GM18507 (cell line): ENCODE measurements around the gene AP5B1.

Experiments
- DNase-seq: peaks from one replicate; pipeline ENCODE4 v3.0.0; 2011; ENCODE audit warnings: low read depth; ENCODE audit not compliant: insufficient read length; ENCODE audit errors: extremely low spot score
- FAIRE-seq: peaks from 2 replicates; lab custom pipeline; 2011; peaks lifted over from hg19 to GRCh38; lab: Jason Lieb, UNC

Gene AP5B1, protein sequence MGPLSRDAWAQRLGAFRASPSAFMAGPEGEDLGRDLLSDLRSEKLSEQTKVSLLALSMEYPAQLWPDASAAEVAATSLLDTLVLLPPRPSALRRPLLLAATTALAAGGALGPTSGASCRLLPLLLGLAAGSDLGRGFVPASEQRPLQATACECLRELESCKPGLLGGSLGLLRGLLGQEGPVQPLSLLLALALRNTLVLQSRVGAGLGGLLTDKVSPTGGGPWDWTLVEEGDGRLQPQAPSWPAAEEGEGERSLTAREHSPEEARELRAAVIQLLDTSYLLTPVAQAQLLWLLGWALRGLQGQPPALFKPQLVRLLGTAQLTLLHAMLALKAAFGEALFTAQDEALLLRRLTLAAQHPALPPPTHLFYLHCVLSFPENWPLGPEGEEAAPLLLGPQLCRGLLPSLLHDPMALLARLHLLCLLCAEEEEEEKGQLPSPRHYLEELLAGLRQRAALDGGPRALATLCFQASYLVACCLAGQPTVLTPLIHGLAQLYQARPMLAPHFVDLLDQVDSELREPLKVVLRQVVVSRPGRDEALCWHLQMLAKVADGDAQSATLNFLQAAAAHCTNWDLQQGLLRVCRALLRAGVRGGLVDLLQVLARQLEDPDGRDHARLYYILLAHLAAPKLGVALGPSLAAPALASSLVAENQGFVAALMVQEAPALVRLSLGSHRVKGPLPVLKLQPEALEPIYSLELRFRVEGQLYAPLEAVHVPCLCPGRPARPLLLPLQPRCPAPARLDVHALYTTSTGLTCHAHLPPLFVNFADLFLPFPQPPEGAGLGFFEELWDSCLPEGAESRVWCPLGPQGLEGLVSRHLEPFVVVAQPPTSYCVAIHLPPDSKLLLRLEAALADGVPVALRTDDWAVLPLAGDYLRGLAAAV

DNA sequence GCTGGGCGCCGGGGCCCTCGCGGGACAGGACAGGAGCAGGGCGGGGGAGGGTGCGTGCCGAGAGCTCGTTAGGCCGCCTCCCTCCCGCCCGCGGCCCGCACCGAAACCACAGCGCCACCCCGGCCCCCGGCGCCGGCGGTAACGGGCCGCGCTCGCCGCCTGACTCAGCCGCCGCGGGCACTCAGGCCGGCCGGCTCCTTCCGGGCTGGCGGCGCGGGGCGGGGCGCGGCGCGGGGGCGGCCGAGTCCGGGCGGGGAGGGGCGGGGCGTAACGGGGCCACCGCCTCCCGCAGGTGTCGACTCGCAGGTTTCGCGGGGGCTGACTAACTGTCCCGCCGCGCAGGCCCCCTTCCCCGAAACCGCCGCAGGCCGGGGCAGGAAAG lies at the start of gene AP5B1:
Gene AP5B1 (minus strand): TSS at position 207 of the 382 bp plus-strand sequence. CDS start 385 bp downstream, outside the sequence.
- FAIRE-seq (no peak), DNase-seq (peak; percentile 77)

DNA sequence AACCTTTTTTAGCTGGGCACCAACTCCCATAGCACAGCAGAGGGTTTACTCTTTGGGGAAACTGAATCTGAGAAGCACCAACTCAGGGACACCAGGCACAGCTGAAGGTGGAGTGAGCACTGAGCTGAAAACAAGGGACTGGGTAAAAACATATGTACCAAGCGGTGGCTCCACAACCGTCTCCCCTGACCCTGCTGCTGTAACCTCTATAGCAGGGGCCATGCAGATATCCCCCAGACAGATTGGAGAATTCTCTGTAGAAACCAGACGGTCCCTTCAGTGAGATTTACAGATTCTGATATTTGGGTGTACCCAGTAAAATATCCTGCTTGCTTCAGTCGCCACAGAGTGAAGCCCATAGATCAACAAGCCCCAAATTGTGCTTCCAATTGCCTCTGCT lies 48.7 kb upstream of the AP5B1 start:
- no peak for FAIRE-seq

DNA sequence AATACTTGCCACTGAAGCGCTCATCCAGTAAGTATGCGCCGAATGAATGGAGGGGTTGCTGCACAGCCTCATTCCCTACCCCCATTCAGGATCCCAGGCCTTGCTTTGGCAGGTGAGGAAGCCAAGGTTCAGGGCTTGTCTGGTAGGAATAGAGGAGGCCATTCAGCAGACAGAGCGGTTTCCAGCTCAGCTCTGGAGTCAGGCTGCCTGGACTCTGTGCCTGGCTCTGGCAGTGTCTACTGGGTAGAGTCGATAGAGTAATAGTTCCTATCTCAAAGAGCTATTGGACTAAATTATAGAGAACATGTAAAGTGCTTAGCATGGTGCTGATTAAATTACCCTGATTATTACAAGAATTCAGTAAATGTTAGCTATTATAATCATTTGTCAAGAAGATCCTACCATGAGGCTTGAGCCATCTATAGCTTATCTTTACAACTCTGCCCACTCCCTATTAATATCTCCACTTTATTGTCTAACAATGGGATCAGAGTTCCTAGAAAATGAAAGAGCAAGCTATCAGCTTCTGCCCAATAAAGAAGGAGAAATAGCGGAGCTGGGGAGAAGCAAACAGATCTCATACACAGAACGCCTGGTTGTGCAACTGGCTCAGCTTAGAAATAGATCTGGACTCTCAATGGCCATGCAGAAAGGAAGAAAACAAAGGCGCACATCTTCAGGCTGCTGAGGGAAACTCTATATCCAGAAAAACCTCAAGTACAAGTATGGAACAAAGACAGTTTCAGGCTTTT lies 46.4 kb upstream of the AP5B1 start:
- no peak for DNase-seq

More for the DNA sequence above, 48.7 kb upstream of the AP5B1 start:
- no peak for DNase-seq

DNA sequence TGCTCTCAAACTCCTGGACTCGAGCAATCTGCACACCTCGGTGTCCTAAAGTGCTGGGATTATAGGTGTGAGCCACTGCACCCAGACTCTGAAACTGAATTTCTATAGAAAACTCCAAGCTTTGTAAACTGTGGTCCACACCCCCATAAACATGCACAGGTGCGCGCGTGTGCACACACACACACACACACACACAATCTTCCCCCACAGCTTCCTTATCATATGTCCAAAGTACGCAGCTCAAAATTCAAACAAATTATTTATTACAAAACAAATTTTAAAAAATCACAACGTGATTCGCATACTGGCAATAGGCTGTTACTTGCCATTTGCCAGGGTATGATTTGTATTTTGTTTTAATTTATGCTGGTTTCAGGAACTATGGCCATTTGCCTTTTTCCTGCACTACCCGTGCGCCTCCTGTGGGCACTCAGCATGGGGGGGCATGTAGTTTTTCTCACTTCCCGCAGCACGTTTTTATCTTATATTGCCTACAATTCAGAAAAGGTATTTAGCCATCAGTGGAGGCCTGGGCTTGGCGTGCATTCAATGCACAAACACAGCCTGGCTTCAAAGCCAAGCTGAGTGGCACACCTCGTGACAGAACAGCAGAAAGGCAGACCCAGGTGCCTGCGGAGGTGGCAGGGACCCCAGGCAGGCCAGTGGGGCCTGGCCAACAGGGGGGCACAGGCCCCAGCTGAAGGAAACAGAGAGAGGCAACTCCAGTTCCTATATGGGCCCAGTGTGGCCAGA lies 42.2 kb upstream of the AP5B1 start:
- FAIRE-seq (no peak), DNase-seq (no peak)

More for the DNA sequence above, 46.4 kb upstream of the AP5B1 start:
- FAIRE-seq, result no peak

DNA sequence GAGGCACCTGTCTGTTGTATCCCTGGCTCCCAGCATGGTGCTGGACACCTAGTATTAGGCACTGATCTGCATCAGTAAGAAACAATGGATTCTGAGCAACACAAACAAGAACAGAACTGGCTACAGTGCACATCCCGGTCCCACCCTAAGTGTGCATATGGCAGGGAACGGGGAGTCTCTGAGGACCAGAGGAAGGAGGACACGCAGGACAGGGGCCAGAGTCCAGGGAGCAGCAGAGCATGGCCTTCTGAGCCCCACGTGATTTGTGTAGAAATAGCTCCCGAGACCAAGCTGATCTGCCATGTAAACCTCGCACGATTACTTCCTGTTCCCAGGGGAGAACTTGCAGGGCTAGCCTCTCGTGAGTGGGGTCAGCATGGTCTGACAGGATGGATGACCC lies 40.3 kb upstream of the AP5B1 start:
- DNase-seq (no peak), FAIRE-seq (no peak)

DNA sequence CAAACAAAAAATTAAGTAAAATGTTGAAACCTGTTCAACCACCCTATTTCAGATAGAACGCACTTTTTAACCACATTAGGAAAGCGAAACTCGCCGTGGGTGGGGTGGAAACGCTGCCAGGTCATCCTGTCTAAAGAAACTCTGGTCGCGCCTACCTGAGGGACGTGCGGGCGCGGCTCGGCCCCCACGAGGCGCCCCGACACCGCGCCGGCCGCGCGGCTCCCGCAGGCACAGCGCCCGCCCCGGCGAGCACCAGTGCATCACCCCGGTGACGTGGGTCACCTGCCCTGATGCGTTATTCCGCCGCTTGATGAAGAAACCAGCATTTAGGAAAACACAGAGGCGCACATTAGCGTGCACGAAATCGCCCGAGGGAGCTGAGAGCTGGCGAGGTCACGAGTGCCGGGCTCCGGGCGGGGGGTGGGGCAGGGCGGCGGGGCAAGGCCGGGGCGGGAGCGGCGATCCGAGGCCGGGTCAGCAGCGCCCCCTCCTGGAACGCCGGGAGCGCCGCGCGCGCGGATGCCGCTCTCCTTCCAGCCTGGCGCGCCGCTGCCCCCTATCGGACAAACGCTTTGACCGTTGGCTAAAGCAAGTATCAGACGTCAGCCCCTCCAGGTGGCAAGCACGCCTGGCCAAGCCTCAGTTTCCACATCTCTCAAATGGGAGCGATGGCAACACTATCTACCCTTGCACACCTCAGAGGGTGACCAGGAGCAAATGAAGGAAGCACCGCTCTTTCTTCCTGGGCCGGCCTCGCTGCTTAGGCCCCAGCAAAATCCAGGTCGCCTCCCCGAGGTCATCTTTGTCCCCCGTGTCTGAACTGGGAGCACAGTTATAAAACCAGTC lies 37.3 kb upstream of the AP5B1 start:
- FAIRE-seq, result peak; percentile 80
- DNase-seq, result peak; percentile 91

DNA sequence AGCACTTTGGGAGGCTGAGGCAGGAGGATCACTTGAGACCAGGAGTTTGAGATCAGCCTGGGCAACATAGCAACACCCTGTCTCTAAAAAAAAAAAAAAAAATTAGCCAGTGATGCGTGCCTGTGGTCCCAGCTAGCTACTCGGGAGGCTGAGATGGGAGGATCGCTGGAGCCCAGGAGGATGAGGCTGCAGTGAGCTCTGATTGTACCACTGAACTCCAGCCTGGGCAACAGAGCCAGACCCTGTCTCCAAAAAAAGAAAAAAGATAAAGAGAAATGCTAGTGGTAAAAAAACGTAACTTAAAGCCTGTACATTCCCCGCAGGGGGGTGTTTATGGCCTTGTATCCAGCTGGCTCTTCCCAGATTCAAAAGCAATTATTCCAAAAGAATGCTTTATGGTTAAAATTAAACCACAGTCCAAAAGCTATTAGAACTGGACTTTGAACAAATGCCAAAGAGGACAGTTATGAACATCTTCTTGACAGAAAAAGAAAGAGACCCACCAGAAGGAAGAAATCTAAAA lies 36.6 kb upstream of the AP5B1 start:
- no peak for FAIRE-seq
- no peak for DNase-seq

DNA sequence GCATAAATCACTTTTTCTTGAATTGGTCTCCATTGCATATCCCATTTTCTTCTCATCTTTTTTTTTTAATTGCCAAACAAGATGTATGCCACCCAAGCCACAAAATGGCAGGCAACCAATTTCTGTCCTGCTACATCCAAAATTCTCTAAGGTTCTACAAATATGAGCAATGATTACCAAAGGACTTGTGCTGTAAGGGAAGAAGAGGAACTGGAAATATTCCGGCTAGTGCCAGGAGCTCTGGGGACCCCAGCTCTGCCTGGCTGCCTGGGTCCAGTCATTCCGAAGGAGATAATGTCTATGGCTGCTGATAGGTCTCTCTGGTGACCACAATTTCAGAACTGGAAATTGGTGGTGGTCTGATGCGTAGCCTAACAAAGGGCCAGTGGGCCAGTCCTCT lies 35.9 kb upstream of the AP5B1 start:
- no peak for DNase-seq
- FAIRE-seq, result no peak

DNA sequence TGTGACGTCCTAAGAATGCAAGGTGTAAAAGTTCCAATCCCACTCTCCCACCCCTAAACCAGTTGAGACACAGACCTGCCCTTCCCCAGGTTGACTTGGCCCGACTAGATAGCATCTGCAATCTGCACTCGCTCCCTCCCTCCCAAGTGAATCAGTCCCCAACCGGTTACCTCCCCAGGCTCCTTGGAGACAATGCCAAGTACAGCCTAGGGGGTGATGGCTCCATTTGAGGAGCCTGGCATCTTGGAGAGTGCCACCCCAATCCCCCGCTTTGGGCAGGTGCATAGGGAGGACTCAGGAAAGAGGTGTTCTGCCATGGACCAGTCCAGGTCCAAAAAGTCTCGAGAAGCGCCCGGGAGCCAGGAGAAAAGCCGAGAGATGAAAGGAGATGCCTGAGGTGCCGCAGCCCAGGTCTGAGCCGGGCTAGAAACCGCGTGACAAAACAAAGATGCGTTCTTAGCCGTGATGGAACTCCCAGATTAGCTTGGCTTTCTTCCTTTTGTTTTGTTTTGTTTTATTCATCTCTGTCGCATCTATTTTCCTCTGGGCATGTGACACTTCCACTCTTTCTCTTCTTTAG lies 34.3 kb upstream of the AP5B1 start:
- no peak for DNase-seq
- FAIRE-seq, result no peak

DNA sequence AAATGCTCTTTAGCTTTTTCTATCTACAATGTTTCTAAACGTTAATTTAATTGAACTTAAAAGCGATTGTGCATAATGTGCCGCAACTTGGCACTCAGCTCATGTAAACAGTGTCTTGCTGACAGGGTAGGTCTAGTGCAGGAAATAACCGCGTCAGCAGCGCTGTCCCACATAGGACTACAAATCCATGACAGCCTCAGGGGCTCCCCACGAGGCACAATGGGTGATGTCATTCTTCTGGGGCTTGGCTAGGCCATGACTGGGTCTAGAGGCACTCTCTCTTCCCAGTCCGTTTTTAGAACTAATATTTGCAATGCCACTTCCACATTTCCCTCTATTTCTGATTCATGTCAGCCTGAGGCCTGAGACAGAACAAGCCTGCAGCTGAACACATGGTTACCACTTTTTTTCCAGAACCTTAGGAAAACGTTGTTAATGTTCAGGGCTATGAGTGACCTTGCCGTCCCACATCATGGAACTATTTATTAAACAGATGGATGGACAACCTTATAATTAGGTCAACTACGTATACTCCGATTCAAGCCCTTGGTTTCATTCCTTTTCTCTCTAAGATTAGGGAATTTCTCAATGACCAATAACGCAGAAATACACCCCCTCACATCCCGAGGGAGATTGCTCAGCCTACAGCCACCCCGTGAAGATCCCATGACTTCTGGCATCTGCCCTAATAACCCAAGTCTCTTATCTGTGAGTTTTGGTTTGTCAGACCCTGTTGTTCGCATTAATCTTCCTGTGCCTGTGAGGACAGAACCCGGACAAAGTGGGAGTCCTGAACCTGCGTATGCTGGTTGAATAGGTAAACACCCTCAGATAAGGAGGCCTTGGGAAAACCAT lies 33.6 kb upstream of the AP5B1 start:
- DNase-seq, result no peak
- no peak for FAIRE-seq

DNA sequence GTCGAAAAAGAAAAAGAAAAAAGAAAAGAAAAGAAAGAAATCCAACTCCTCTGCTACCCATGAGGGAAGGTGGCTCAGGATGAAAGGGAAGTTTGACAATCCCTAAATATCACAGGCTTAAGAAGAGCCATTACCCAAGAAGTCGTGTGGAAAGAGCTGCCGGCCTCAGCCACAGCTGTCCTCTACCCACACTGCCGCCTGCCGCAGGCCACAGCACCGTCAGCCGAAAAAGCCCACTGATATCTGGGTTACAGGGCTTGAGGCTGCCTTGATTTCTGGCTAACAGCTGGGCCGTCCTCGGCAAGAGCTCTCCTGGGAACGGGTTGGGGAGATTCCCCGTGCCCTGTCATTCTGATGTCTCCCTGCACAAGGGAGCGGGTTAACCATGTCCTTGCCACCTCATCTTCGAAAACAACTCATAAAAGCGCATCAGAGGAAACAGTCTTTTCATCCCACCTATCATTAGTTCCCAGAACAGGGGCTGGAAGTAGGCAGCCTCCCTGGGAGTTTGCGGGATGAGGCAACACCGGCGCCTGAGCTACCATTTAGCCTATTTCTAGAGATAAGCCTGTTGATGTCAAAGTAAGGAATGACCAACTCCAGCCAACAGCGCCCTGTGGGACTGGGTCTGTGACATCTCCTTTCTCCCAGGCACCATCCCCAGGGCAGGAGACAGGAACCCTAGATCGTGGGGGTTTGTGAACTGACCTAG lies 31.1 kb upstream of the AP5B1 start:
- no peak for DNase-seq
- FAIRE-seq, result no peak

DNA sequence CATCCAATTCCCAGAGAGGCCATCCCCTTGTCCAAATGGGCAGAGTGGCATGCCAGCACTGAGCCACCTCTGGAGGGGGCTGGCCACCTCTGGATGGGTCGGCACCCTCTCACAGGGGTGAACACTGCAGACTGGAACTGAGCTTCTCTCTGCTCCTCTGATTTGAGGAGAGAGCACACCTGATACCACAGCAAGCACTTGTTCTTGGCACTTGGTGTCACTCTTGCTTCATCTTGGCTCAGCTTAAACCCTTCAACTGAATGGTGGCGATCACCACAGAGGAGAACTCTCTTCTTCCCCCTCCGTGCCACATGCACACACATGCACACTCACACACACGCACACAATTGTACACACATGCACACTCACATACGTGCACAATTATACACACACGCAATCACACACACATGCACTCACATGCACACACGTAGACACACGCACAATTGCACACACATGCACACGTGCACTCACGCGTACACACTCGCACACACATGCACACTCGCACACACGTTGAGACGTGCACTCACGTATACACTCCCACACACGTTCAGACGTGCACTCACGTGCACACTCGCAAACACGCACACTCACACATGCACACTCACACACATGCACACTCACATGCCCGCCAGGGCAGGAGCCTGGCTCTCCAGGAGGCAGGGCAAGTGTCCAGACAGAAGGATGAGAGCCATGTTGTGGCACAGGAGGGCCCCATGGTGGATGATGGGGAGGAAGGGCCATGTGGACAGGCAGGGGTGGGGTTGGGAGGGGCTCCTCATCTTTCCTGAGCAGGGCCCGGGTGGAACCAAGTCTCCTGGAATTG lies 29.5 kb upstream of the AP5B1 start:
- FAIRE-seq (no peak), DNase-seq (no peak)

DNA sequence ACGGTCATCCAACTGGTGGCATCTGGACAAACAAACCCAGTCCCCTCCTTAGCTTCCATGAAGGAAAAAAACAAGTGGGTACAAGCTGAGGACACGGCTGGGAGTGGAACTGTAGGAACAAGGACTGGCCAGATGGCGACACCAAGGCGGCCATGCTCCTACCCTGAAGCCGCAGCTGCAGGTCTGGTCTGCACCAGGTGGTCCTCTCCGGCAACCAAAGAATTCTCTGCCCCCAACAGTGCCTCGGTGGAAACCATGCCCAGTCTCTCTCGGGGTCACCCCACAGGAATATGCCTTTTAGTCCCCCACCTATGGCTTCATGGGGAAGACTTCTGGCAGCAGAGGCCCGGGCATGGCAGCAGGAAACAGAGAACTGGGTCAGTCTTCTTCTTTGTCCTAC lies 28.7 kb upstream of the AP5B1 start:
- no peak for DNase-seq
- FAIRE-seq, result no peak

DNA sequence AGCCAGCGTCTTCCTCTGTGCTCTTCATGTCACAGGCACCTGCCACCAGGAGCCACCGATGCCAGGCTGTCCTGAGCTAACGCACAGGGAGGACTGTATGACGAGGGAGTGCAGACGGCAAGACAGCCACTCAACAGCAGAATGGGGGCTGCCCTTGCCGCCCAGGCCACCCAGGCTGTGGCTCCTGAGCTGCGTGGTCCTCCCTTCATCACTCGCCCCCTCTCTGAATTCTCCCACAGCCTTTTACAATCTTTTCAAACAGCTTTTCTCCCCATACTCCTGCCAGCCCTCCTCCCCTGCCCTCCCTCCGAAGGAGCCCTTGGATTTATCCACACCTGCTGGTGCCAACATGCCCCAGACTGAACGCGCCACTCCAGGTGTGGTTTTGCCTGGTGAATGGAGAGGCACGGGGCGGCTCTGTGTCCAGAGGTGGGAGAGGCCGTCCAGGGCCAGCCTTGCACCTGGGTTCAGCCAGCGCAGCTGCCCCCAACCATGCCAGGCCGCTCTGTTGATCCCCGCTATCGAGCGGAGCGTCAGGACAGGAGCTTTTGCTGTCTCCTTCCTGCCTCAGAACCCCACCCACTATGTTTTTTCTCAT lies 28.1 kb upstream of the AP5B1 start:
- FAIRE-seq, result no peak
- no peak for DNase-seq

DNA sequence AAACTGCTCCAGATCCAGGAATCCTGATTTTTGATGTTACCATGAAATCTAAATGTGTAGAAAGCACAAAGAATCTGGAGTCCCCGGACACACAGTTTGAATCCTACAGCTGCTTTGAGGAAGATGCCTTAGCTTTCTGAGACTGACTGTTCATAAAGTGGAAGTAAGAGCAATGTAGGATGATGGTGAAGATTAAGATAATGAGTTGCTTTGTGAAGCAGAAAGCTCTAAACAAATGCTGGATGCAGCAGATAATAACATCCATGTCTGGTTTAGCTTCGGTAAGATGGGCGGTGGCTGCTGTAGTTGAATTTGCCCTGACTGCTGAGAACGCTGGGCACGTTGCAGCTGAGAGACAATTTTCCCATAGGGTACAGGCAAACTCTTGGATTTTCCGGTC lies 26.2 kb upstream of the AP5B1 start:
- DNase-seq (no peak), FAIRE-seq (no peak)
